ENCODE results near the gene DNAAF1.

DNAAF1 gene

GRCh38 chr16:84159800-84160199 is 14.7 kb downstream of the DNAAF1 start:
- no peak overlapping the region for H3K4me3 ChIP-seq (replicated peaks; ENCODE audit: low read depth, low read length)
- no peak for DNase-seq (ENCODE audit: low read depth)

GRCh38 chr16:84161037-84161436 is 15.9 kb downstream of the DNAAF1 start:
- DNase-seq (ENCODE audit: low read depth), result no peak
- no peak for TF ChIP-seq CTCF (IDR thresholded peaks at IDR 0.05; ENCODE audit: low read length, missing control alignments)
- H3K4me3 ChIP-seq (replicated peaks; ENCODE audit: low read depth, low read length), result no peak overlapping the region

More at GRCh38 chr16:84159800-84160199, 14.7 kb downstream of the DNAAF1 start:
- no peak for TF ChIP-seq CTCF (IDR thresholded peaks at IDR 0.05; ENCODE audit: low read length, missing control alignments)

- no peak for TF ChIP-seq CTCF (IDR thresholded peaks at IDR 0.05; ENCODE audit: low read length, missing control alignments)
These were observed 16.7 kb downstream of the DNAAF1 start for GRCh38 chr16:84161801-84162200.

GRCh38 chr16:84165746-84166145 is 20.6 kb downstream of the DNAAF1 start:
- DNase-seq (ENCODE audit: low read depth), result no peak
- TF ChIP-seq CTCF (IDR thresholded peaks at IDR 0.05; ENCODE audit: low read length, missing control alignments), result no peak
- H3K4me3 ChIP-seq (replicated peaks; ENCODE audit: low read depth, low read length), result no peak overlapping the region

More at GRCh38 chr16:84161801-84162200, 16.7 kb downstream of the DNAAF1 start:
- DNase-seq (ENCODE audit: low read depth), result no peak
- H3K4me3 ChIP-seq (replicated peaks; ENCODE audit: low read depth, low read length), result no peak overlapping the region

- no peak for TF ChIP-seq CTCF (IDR thresholded peaks at IDR 0.05; ENCODE audit: low read length, missing control alignments)
- no peak overlapping the region for H3K4me3 ChIP-seq (replicated peaks; ENCODE audit: low read depth, low read length)
- no peak for DNase-seq (ENCODE audit: low read depth)
These were observed 21.9 kb downstream of the DNAAF1 start for GRCh38 chr16:84166796-84167695.

DNA sequence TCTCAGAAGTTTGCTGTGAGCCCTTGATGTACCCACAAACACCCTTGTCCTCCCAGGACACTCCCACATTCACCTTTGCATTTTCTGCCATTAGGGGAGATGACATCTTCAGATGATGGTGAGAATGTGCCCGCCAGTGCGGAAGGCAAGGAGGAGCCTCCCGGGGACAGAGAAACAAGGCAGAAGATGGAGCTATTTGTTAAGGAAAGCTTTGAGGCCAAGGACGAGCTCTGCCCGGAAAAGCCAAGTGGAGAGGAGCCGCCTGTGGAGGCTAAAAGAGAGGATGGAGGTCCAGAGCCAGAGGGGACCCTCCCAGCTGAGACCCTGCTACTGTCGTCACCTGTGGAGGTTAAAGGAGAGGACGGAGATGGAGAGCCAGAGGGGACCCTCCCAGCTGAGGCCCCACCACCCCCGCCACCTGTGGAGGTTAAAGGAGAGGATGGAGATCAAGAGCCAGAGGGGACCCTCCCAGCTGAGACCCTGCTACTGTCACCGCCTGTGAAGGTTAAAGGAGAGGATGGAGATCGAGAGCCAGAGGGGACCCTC is 24.7 kb downstream of the DNAAF1 start:
- TF ChIP-seq CTCF (IDR thresholded peaks at IDR 0.05; ENCODE audit: low read length, missing control alignments), result no peak
- DNase-seq (ENCODE audit: low read depth), result no peak
- H3K4me3 ChIP-seq (replicated peaks; ENCODE audit: low read depth, low read length), result no peak overlapping the region
